HUES6 (cell line): ENCODE results near the gene CTIF.
"Not testable (repeated sequence)": the region's sequence is repeated elsewhere in the genome, so short reads cannot be mapped to it uniquely, and the experiment has no call there.

Experiments
- H3K27ac ChIP-seq: 2 replicates; pipeline ENCODE4 v1.7.0; 2013; ENCODE audit warnings: low read depth, mild to moderate bottlenecking, low read length, inconsistent platforms
- H3K27me3 ChIP-seq: 2 replicates; pipeline ENCODE4 v1.6.1; 2013; ENCODE audit warnings: low read length; ENCODE audit not compliant: control insufficient read depth, insufficient read depth
- H3K36me3 ChIP-seq: 2 replicates; pipeline ENCODE4 v1.6.1; 2013; ENCODE audit warnings: low read length; ENCODE audit not compliant: control insufficient read depth, insufficient read depth
- H3K4me1 ChIP-seq: 2 replicates; pipeline ENCODE4 v1.6.1; 2013; ENCODE audit warnings: low read length; ENCODE audit not compliant: control insufficient read depth, insufficient read depth
- H3K4me3 ChIP-seq: 2 replicates; pipeline ENCODE4 v1.5.1; 2013; ENCODE audit warnings: low read depth, low read length
- H3K9ac ChIP-seq: one replicate; pipeline ENCODE4 v1.6.1; 2013; ENCODE audit warnings: mild to moderate bottlenecking, low read length
- H3K9me3 ChIP-seq: 2 replicates; pipeline ENCODE4 v1.6.1; 2013; ENCODE audit warnings: low read depth, low read length; ENCODE audit not compliant: control insufficient read depth, insufficient read depth

The CTIF gene

GRCh38 chr18:48870926-48871325 lies 332.1 kb downstream of the CTIF start:
- not testable (repeated sequence) for H3K36me3 ChIP-seq, H3K27ac ChIP-seq, H3K4me3 ChIP-seq, H3K9me3 ChIP-seq, H3K9ac ChIP-seq, H3K27me3 ChIP-seq
- peaks cover 18% of the 10 kb centered on the region for H3K4me1 ChIP-seq

GRCh38 chr18:48871391-48872166 lies 332.7 kb downstream of the CTIF start:
- no peak overlapping the region for H3K27ac ChIP-seq
- no peaks in the 10 kb centered on the region for H3K36me3 ChIP-seq
- H3K4me1 ChIP-seq, result peaks cover 24% of the 10 kb centered on the region
- no peak overlapping the region for H3K9ac ChIP-seq
- no peak overlapping the region for H3K4me3 ChIP-seq
- no peaks in the 10 kb centered on the region for H3K9me3 ChIP-seq
- H3K27me3 ChIP-seq, result no peaks in the 10 kb centered on the region

- Histone ChIP-seq H3K27ac (no peak overlapping the region), H3K9ac (no peak overlapping the region), H3K4me3 (no peak overlapping the region), H3K36me3 (no peaks in the 10 kb centered on the region), H3K27me3 (no peaks in the 10 kb centered on the region), H3K9me3 (no peaks in the 10 kb centered on the region), H3K4me1 (peaks cover 24% of the 10 kb centered on the region)
Measured at GRCh38 chr18:48872234-48873145, 333.7 kb downstream of the CTIF start.

- Histone ChIP-seq H3K36me3 (no peaks in the 10 kb centered on the region), H3K9me3 (no peaks in the 10 kb centered on the region), H3K4me3 (no peak overlapping the region), H3K4me1 (peaks cover 33% of the 10 kb centered on the region), H3K9ac (no peak overlapping the region), H3K27me3 (no peaks in the 10 kb centered on the region), H3K27ac (no peak overlapping the region)
Measured at GRCh38 chr18:48874233-48874632, 335.4 kb downstream of the CTIF start.

GRCh38 chr18:48874701-48875162 lies 335.9 kb downstream of the CTIF start:
- no peaks in the 10 kb centered on the region for H3K27me3 ChIP-seq
- peaks cover 35% of the 10 kb centered on the region for H3K4me1 ChIP-seq
- H3K9ac ChIP-seq, result no peak overlapping the region
- no peaks in the 10 kb centered on the region for H3K9me3 ChIP-seq
- H3K4me3 ChIP-seq, result no peak overlapping the region
- H3K27ac ChIP-seq, result no peak overlapping the region
- H3K36me3 ChIP-seq, result no peaks in the 10 kb centered on the region

GRCh38 chr18:48875314-48875941 lies 336.6 kb downstream of the CTIF start:
- H3K27me3 ChIP-seq, result no peaks in the 10 kb centered on the region
- no peaks in the 10 kb centered on the region for H3K9me3 ChIP-seq
- peaks cover 35% of the 10 kb centered on the region for H3K4me1 ChIP-seq
- no peak overlapping the region for H3K27ac ChIP-seq
- no peak overlapping the region for H3K9ac ChIP-seq
- no peaks in the 10 kb centered on the region for H3K36me3 ChIP-seq
- no peak overlapping the region for H3K4me3 ChIP-seq

GRCh38 chr18:48875942-48876511 lies 337.2 kb downstream of the CTIF start:
- H3K9ac ChIP-seq, result no peak overlapping the region
- peaks cover 35% of the 10 kb centered on the region for H3K4me1 ChIP-seq
- no peak overlapping the region for H3K4me3 ChIP-seq

GRCh38 chr18:48876590-48876989 lies 337.8 kb downstream of the CTIF start:
- Histone ChIP-seq H3K9me3 (no peaks in the 10 kb centered on the region), H3K4me1 (peaks cover 35% of the 10 kb centered on the region), H3K27ac (no peak overlapping the region), H3K4me3 (no peak overlapping the region), H3K27me3 (no peaks in the 10 kb centered on the region), H3K9ac (no peak overlapping the region), H3K36me3 (no peaks in the 10 kb centered on the region)

More at GRCh38 chr18:48875942-48876511, 337.2 kb downstream of the CTIF start:
- Histone ChIP-seq H3K27ac (no peak overlapping the region), H3K9me3 (no peaks in the 10 kb centered on the region), H3K27me3 (no peaks in the 10 kb centered on the region), H3K36me3 (no peaks in the 10 kb centered on the region)

- no peaks in the 10 kb centered on the region for H3K27me3 ChIP-seq
- H3K4me3 ChIP-seq, result no peak overlapping the region
- no peaks in the 10 kb centered on the region for H3K9me3 ChIP-seq
- no peaks in the 10 kb centered on the region for H3K36me3 ChIP-seq
- H3K9ac ChIP-seq, result no peak overlapping the region
- H3K4me1 ChIP-seq, result peaks cover 27% of the 10 kb centered on the region
- no peak overlapping the region for H3K27ac ChIP-seq
Measured at GRCh38 chr18:48877941-48878340, 339.1 kb downstream of the CTIF start.

GRCh38 chr18:48878471-48878870 lies 339.6 kb downstream of the CTIF start:
- Histone ChIP-seq H3K9me3 (no peaks in the 10 kb centered on the region), H3K27ac (no peak overlapping the region), H3K27me3 (no peaks in the 10 kb centered on the region), H3K36me3 (no peaks in the 10 kb centered on the region), H3K4me3 (no peak overlapping the region), H3K9ac (no peak overlapping the region), H3K4me1 (peaks cover 21% of the 10 kb centered on the region)
